KOPT-K1 (cell line): ENCODE measurements around the gene PRDM15.

ENCODE experiments used
- H3K27ac ChIP-seq: fragments of 200-600 bp; sonication (generic); 2 replicates; pipeline ENCODE4 v1.5.1; 2016; ENCODE audit warnings: antibody characterized with exemption, mild to moderate bottlenecking, low read depth, low read length; ENCODE audit not compliant: poor library complexity, severe bottlenecking
- H3K36me3 ChIP-seq: fragments of 200-600 bp; sonication (generic); 2 replicates; pipeline ENCODE4 v1.5.1; 2017; ENCODE audit warnings: antibody characterized with exemption, mild to moderate bottlenecking, low read length, moderate library complexity; ENCODE audit not compliant: insufficient read depth
- H3K9me3 ChIP-seq: fragments of 200-600 bp; sonication (generic); 2 replicates; pipeline ENCODE4 v1.5.1; 2017; ENCODE audit warnings: antibody characterized with exemption, low read length, mild to moderate bottlenecking; ENCODE audit not compliant: insufficient read depth, poor library complexity, severe bottlenecking

PRDM15 gene

GRCh38 chr21:41767606-41768436 lies 111.3 kb downstream of the PRDM15 start:
- Histone ChIP-seq H3K9me3 (no peaks in the 10 kb centered on the region), H3K36me3 (no peaks in the 10 kb centered on the region), H3K27ac (peak overlapping the region; percentile 41)

- Histone ChIP-seq H3K36me3 (no peaks in the 10 kb centered on the region), H3K27ac (peak within 1 kb of the TSS; percentile 41), H3K9me3 (no peaks in the 10 kb centered on the region)
These were observed 112.1 kb downstream of the PRDM15 start, which contains the start of gene RIPK4 for GRCh38 chr21:41766883-41767605. RIPK4 (minus strand) TSS chr21:41767052; CDS start chr21:41767041, 11 bp downstream.

DNA sequence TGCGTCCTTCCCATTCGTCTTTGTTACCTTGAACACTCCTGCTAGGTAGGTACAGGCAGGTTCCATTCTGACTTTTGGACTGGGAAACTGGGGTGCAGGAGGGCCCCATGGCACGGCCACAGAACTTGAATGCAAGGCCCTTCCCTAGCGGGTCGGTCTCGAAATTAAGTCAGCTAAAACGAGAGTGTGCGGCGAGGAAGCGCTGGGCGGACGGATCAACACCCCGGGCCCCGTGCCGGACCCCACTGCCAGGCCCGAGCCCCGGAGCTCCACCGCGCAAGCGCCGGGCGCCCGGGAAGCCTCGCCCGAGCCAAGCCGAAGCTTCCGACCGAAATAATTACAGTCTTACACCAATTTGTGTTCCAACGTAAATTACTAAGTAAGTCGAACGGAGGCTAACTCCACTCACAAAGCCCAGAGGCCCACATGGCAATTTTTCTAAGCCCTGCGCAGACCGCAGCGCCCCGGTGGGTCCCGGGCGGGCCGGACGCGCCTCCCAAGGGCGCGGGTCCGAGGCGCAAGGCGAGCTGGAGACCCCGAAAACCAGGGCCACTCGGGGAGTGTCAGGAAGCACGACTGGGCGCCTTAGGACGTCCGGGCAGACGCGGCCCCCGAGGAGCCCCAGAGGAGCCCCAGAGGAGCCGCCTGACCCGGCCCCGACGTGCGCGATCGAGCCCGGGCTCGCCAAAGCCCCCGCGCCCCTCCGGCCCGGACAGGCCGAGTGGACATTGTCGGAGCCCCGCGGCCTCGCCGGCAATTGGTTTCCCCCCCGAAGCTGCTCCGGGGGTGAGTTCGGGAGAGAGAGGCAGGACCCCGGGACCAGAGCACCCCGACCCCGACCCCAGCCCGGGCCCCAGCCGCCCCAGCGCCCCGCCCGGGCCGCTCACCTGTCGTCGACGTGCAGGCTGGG lies 112.9 kb downstream of the PRDM15 start:
- peak overlapping the region; percentile 5 for H3K27ac ChIP-seq
- H3K36me3 ChIP-seq: no peaks in the 10 kb centered on the region
- H3K9me3 ChIP-seq: no peaks in the 10 kb centered on the region

- peak overlapping the region; percentile 11 for H3K27ac ChIP-seq
- H3K9me3 ChIP-seq: no peaks in the 10 kb centered on the region
- no peaks in the 10 kb centered on the region for H3K36me3 ChIP-seq
These were observed 113.7 kb downstream of the PRDM15 start for GRCh38 chr21:41765420-41765821.

DNA sequence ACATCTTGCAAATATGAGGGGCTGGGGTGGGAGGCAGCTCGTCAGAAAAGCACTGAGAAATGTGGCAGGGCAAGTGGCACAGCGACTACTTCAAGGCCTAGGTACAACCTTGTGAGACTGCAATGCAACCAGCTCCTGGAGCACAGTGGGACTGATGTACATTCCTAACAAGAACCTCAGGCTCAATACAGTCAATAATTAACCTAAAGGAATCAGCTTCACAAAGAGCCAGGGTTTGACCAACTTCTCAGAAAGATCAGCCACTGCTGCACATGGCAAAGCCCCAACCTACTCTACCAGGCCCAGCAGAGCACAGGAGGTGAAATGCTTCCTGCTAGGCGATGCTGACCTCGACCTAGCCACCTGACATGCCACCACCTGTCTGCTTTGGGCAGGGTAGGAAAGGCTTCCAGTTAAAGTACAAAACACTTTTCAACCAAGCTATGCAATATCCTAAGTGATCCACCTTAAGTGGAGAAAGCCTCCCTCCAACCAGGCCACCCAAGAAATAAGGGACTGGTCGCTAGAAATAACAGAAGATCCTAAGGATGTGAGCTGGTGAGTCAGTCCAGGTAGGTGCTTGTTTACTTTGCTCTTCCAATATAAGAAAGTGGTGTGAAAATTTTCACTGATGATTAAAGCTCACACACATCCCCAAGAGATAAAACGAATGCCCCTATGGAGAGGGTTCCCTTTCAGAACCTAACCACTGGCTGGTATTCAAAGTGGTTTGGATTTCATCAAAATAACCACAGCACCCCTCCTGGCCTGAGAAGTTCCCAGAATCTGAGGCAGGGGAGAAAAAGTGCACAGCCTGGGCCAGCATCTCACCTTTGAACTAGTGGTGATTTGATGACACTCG lies 114.4 kb downstream of the PRDM15 start:
- peak overlapping the region; percentile 38 for H3K27ac ChIP-seq
- H3K36me3 ChIP-seq: no peaks in the 10 kb centered on the region
- H3K9me3 ChIP-seq: no peaks in the 10 kb centered on the region

GRCh38 chr21:41763996-41764395 lies 115.1 kb downstream of the PRDM15 start:
- no peaks in the 10 kb centered on the region for H3K9me3 ChIP-seq
- H3K27ac ChIP-seq: peak overlapping the region; percentile 38
- H3K36me3 ChIP-seq: no peaks in the 10 kb centered on the region

- Histone ChIP-seq H3K27ac (no peak overlapping the region), H3K36me3 (no peaks in the 10 kb centered on the region)
These were observed 115.7 kb downstream of the PRDM15 start for GRCh38 chr21:41763398-41763931.

DNA sequence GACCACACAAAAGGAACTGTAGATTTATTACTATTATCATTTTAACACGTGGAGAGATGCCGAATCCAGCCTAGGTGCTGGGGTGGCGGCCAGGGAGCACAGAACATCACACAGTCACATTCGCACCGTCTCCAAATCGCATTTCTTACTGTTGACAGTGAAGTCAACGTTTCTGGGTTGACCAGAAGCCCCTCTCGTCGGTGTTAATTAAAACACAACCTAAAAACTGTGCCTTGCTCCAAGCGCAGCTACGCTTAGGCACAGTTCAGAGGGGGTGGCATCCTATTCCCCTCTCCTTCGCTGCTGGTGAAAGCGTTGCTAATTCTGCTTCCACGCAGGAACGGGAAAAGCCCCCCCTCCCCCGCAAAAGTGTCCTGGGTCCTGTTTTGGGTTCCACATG lies 116.4 kb downstream of the PRDM15 start:
- no peaks in the 10 kb centered on the region for H3K36me3 ChIP-seq
- H3K27ac ChIP-seq: no peak overlapping the region
- H3K9me3 ChIP-seq: no peaks in the 10 kb centered on the region

More at GRCh38 chr21:41763398-41763931, 115.7 kb downstream of the PRDM15 start:
- no peaks in the 10 kb centered on the region for H3K9me3 ChIP-seq

DNA sequence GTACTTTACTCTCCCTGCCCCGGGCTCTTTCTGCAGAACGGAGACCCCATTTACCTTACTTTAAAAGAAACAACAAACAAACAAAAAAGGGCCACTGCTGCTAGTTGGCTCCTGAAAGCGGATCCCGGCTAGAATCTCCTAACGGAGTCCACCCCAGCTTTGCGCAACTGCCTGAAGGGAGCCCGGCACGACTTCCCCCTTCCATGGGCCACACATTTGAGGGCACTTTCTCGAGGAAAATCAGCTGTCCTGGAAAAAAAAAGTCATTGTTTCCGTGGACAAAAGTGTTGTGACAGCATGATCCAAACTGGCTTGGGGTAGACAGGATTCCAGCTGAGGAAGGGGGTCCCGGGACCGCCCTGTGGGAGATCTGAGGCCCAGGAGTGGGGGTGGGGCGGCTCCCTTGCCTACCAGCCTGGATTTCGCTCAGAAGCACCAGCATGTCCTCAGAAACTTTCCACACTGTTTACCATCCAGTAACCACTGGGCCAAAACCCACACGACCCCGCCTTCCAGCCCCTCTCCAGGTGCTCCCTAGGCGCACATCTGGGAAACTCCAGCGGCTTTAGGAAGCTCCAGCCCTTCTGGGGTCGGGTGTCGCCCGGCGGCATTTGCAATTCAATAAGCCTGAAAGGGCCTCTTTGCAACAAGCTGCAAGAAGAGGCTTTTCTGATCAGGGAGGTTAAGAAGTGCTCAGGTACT lies 117.1 kb downstream of the PRDM15 start:
- H3K9me3 ChIP-seq: no peaks in the 10 kb centered on the region
- H3K36me3 ChIP-seq: no peaks in the 10 kb centered on the region
- H3K27ac ChIP-seq: no peak overlapping the region

GRCh38 chr21:41761211-41761933 lies 117.8 kb downstream of the PRDM15 start:
- H3K27ac ChIP-seq: no peak overlapping the region
- no peaks in the 10 kb centered on the region for H3K36me3 ChIP-seq
- H3K9me3 ChIP-seq: no peaks in the 10 kb centered on the region

DNA sequence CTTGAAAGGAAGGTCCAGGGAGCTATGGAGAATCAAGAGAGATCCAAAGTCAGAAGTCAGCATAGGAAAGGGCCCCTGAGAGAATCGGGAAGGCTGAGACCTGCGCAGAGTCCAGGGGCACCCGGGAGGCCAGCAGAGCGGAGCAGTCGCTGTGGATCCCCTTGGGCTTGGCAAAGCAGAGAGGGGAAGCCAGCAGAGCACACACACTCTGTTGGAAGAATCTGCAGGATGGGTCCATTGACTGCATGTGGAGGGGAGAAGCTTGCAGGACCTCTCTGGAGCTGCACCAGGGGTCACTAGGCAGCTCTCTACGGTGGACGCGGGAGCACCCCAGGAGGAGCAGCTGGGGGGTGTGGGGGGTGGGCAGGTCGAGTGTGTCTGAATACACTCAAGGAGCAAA lies 118.7 kb downstream of the PRDM15 start:
- Histone ChIP-seq H3K36me3 (no peaks in the 10 kb centered on the region), H3K27ac (no peak overlapping the region), H3K9me3 (no peaks in the 10 kb centered on the region)

- no peaks in the 10 kb centered on the region for H3K36me3 ChIP-seq
- no peak overlapping the region for H3K27ac ChIP-seq
- no peaks in the 10 kb centered on the region for H3K9me3 ChIP-seq
These were observed 119.2 kb downstream of the PRDM15 start for GRCh38 chr21:41759926-41760325.
